SIG-M5 treated with dmso at 0.1 percent for 504 hours (cell line): ENCODE data around the gene TMEM270.
A peak's percentile ranks its signal among the peaks of the same experiment; 100 is the strongest.
"Not testable (repeated sequence)": the region's sequence is repeated elsewhere in the genome, so short reads cannot be mapped to it uniquely, and the experiment has no call there.

Experiments
- DNase-seq: peaks from one replicate; lab custom pipeline; 2025; ENCODE audit not compliant: unreplicated experiment; lab: John Stamatoyannopoulos, UW

The TMEM270 gene

GRCh38 chr7:73852500-73852899, 8.5 kb upstream of the TMEM270 start:
- DNase-seq = no peak

- no peak for DNase-seq
These were observed 4.0 kb upstream of the TMEM270 start for GRCh38 chr7:73856941-73857340.

- no peak for DNase-seq
These were observed 2.2 kb upstream of the TMEM270 start for GRCh38 chr7:73858807-73859206.

GRCh38 chr7:73861305-73861704, 346 bp downstream of the TMEM270 start:
- no peak for DNase-seq

- no peak for DNase-seq
These were observed 4.2 kb downstream of the TMEM270 start for GRCh38 chr7:73864981-73865711.

GRCh38 chr7:73865738-73866445, 4.9 kb downstream of the TMEM270 start:
- peak; percentile 28 for DNase-seq

GRCh38 chr7:73866446-73866767, 5.4 kb downstream of the TMEM270 start:
- DNase-seq = no peak

GRCh38 chr7:73869011-73869798, 8.2 kb downstream of the TMEM270 start:
- no peak for DNase-seq

- DNase-seq = no peak
These were observed 9.1 kb downstream of the TMEM270 start for GRCh38 chr7:73870041-73870492.

GRCh38 chr7:73871163-73872011, 10.4 kb downstream of the TMEM270 start:
- no peak for DNase-seq

GRCh38 chr7:73872056-73872908, 11.3 kb downstream of the TMEM270 start:
- no peak for DNase-seq

GRCh38 chr7:73876361-73876760, 15.4 kb downstream of the TMEM270 start:
- DNase-seq = no peak

GRCh38 chr7:73876973-73877372, 16.0 kb downstream of the TMEM270 start:
- no peak for DNase-seq

- DNase-seq = no peak
These were observed 19.2 kb downstream of the TMEM270 start for GRCh38 chr7:73879977-73880681.

GRCh38 chr7:73880755-73881328, 19.9 kb downstream of the TMEM270 start:
- DNase-seq = no peak

- no peak for DNase-seq
These were observed 20.5 kb downstream of the TMEM270 start for GRCh38 chr7:73881352-73882046.

- DNase-seq = no peak
These were observed 21.1 kb downstream of the TMEM270 start for GRCh38 chr7:73882047-73882402.

- not testable (repeated sequence) for DNase-seq
These were observed 24.0 kb downstream of the TMEM270 start for GRCh38 chr7:73884867-73885422.
